ENCODE measurements around the gene COTL1.

COTL1 gene

GRCh38 chr16:84597931-84598351, 19.9 kb downstream of the COTL1 start:
- no peak for DNase-seq (ENCODE audit: low read depth in 1 of 2, low spot score in 1 of 2)

GRCh38 chr16:84597528-84597896, 20.4 kb downstream of the COTL1 start:
- no peak for DNase-seq (ENCODE audit: low read depth in 1 of 2, low spot score in 1 of 2)

GRCh38 chr16:84596801-84597527, 20.9 kb downstream of the COTL1 start:
- DNase-seq (ENCODE audit: low read depth in 1 of 2, low spot score in 1 of 2): no peak

- DNase-seq (ENCODE audit: low read depth in 1 of 2, low spot score in 1 of 2): no peak
Measured at GRCh38 chr16:84596161-84596560, 21.7 kb downstream of the COTL1 start.

- DNase-seq (ENCODE audit: low read depth in 1 of 2, low spot score in 1 of 2): no peak
Measured at GRCh38 chr16:84595052-84595481, 22.8 kb downstream of the COTL1 start.

GRCh38 chr16:84594725-84595038, 23.2 kb downstream of the COTL1 start:
- no peak for DNase-seq (ENCODE audit: low read depth in 1 of 2, low spot score in 1 of 2)

- peak; percentile 58 to 60 for DNase-seq (ENCODE audit: low read depth in 1 of 2, low spot score in 1 of 2)
Measured at GRCh38 chr16:84593825-84594724, 23.8 kb downstream of the COTL1 start.

GRCh38 chr16:84592718-84593117, 25.2 kb downstream of the COTL1 start:
- DNase-seq (ENCODE audit: low read depth in 1 of 2, low spot score in 1 of 2): no peak

- DNase-seq (ENCODE audit: low read depth in 1 of 2, low spot score in 1 of 2): no peak
Measured at GRCh38 chr16:84589975-84590719, 27.7 kb downstream of the COTL1 start.

GRCh38 chr16:84588991-84589390, 28.9 kb downstream of the COTL1 start:
- no peak for DNase-seq (ENCODE audit: low read depth in 1 of 2, low spot score in 1 of 2)

GRCh38 chr16:84585886-84586285, 32.0 kb downstream of the COTL1 start:
- DNase-seq (ENCODE audit: low read depth in 1 of 2, low spot score in 1 of 2): no peak

GRCh38 chr16:84585467-84585866, 32.4 kb downstream of the COTL1 start:
- no peak for DNase-seq (ENCODE audit: low read depth in 1 of 2, low spot score in 1 of 2)

- DNase-seq (ENCODE audit: low read depth in 1 of 2, low spot score in 1 of 2): no peak
Measured at GRCh38 chr16:84584678-84585077, 33.2 kb downstream of the COTL1 start.

- no peak for DNase-seq (ENCODE audit: low read depth in 1 of 2, low spot score in 1 of 2)
Measured at GRCh38 chr16:84583995-84584394, 33.9 kb downstream of the COTL1 start.

GRCh38 chr16:84582958-84583516, 34.8 kb downstream of the COTL1 start:
- DNase-seq (ENCODE audit: low read depth in 1 of 2, low spot score in 1 of 2): no peak

- no peak for DNase-seq (ENCODE audit: low read depth in 1 of 2, low spot score in 1 of 2)
Measured at GRCh38 chr16:84581158-84581557, 36.7 kb downstream of the COTL1 start.

- no peak for DNase-seq (ENCODE audit: low read depth in 1 of 2, low spot score in 1 of 2)
Measured at GRCh38 chr16:84579936-84580335, 37.9 kb downstream of the COTL1 start.

- DNase-seq (ENCODE audit: low read depth in 1 of 2, low spot score in 1 of 2): no peak
Measured at GRCh38 chr16:84578538-84579126, 39.2 kb downstream of the COTL1 start.

- no peak for DNase-seq (ENCODE audit: low read depth in 1 of 2, low spot score in 1 of 2)
Measured at GRCh38 chr16:84577034-84577803, 40.7 kb downstream of the COTL1 start.

- DNase-seq (ENCODE audit: low read depth in 1 of 2, low spot score in 1 of 2): no peak
Measured at GRCh38 chr16:84575914-84576313, 42.0 kb downstream of the COTL1 start.
